T1000 (cell line): ENCODE data around the gene SHC2.
"Not testable (repeated sequence)": the region's sequence is repeated elsewhere in the genome, so short reads cannot be mapped to it uniquely, and the experiment has no call there.

Experiments
- DNase-seq: peaks from one replicate; lab custom pipeline; 2025; ENCODE audit warnings: mixed read lengths; lab: John Stamatoyannopoulos, UW

The SHC2 gene

GRCh38 chr19:406135-406781 lies 54.6 kb downstream of the SHC2 start:
- DNase-seq, result no peak

- no peak for DNase-seq
Observed at GRCh38 chr19:405121-405965, 55.5 kb downstream of the SHC2 start.

GRCh38 chr19:403221-404027 lies 57.4 kb downstream of the SHC2 start:
- no peak for DNase-seq

GRCh38 chr19:402786-403185 lies 58.0 kb downstream of the SHC2 start:
- DNase-seq, result no peak

GRCh38 chr19:401866-402511 lies 58.8 kb downstream of the SHC2 start:
- no peak for DNase-seq

- no peak for DNase-seq
Observed at GRCh38 chr19:400976-401865, 59.6 kb downstream of the SHC2 start.

GRCh38 chr19:399370-399769 lies 61.5 kb downstream of the SHC2 start:
- no peak for DNase-seq

- no peak for DNase-seq
Observed at GRCh38 chr19:398719-399118, 62.1 kb downstream of the SHC2 start.

GRCh38 chr19:397941-398706 lies 62.7 kb downstream of the SHC2 start:
- no peak for DNase-seq

- DNase-seq, result no peak
Observed at GRCh38 chr19:397321-397720, 63.5 kb downstream of the SHC2 start.

- DNase-seq, result no peak
Observed at GRCh38 chr19:395467-395866, 65.4 kb downstream of the SHC2 start.

GRCh38 chr19:394857-395256 lies 66.0 kb downstream of the SHC2 start:
- DNase-seq, result not testable (repeated sequence)

GRCh38 chr19:393560-393959 lies 67.3 kb downstream of the SHC2 start:
- not testable (repeated sequence) for DNase-seq

GRCh38 chr19:392375-392970 lies 68.4 kb downstream of the SHC2 start:
- no peak for DNase-seq

- no peak for DNase-seq
Observed at GRCh38 chr19:391726-392374, 69.0 kb downstream of the SHC2 start.

- no peak for DNase-seq
Observed at GRCh38 chr19:391207-391557, 69.7 kb downstream of the SHC2 start.

GRCh38 chr19:390386-391206 lies 70.2 kb downstream of the SHC2 start:
- no peak for DNase-seq

GRCh38 chr19:389935-390289 lies 70.9 kb downstream of the SHC2 start:
- DNase-seq, result no peak
